RWPE2 (cell line): ENCODE results near the gene MORF4L1.

Source experiments
- ATAC-seq: fragments of 200-7000 bp; cut with Tn5 transposase; 3 replicates; pipeline ENCODE4 v1.9.1; 2021; ENCODE audit warnings: low read depth
- DNase-seq: peaks from one replicate; pipeline ENCODE4 v3.0.0-alpha.2; 2020; ENCODE audit warnings: low spot score
- H3K27ac ChIP-seq: fragments of 450-650 bp; 2 replicates; pipeline ENCODE4 v1.5.1; 2017; ENCODE audit warnings: mild to moderate bottlenecking; ENCODE audit not compliant: poor library complexity, severe bottlenecking
- H3K27me3 ChIP-seq: fragments of 250-450 bp; sonication (Bioruptor Pico); 2 replicates; pipeline ENCODE4 v1.5.1; 2021; ENCODE audit warnings: mild to moderate bottlenecking, moderate library complexity; ENCODE audit not compliant: insufficient read depth, poor library complexity, severe bottlenecking
- H3K36me3 ChIP-seq: fragments of 250-450 bp; sonication (Bioruptor Pico); 2 replicates; pipeline ENCODE4 v1.5.1; 2020; ENCODE audit warnings: low read depth, mild to moderate bottlenecking, moderate library complexity
- H3K4me1 ChIP-seq: fragments of 250-450 bp; sonication (Bioruptor Pico); 2 replicates; pipeline ENCODE4 v1.5.1; 2021; ENCODE audit warnings: mild to moderate bottlenecking, moderate library complexity; ENCODE audit not compliant: insufficient read depth, poor library complexity, severe bottlenecking
- H3K4me3 ChIP-seq: fragments of 250-450 bp; sonication (Bioruptor Pico); 2 replicates; pipeline ENCODE4 v1.5.1; 2021; ENCODE audit warnings: mild to moderate bottlenecking, moderate library complexity; ENCODE audit not compliant: severe bottlenecking
- H3K9me3 ChIP-seq: fragments of 250-450 bp; sonication (Bioruptor Pico); 2 replicates; pipeline ENCODE4 v1.5.1; 2021; ENCODE audit warnings: mild to moderate bottlenecking, moderate library complexity; ENCODE audit not compliant: severe bottlenecking
- CTCF ChIP-seq: fragments of 450-650 bp; IDR thresholded peaks from one replicate; pipeline ENCODE4 v1.5.1; 2017; ENCODE audit warnings: mild to moderate bottlenecking, moderate library complexity; ENCODE audit not compliant: poor library complexity, severe bottlenecking

Gene MORF4L1

DNA sequence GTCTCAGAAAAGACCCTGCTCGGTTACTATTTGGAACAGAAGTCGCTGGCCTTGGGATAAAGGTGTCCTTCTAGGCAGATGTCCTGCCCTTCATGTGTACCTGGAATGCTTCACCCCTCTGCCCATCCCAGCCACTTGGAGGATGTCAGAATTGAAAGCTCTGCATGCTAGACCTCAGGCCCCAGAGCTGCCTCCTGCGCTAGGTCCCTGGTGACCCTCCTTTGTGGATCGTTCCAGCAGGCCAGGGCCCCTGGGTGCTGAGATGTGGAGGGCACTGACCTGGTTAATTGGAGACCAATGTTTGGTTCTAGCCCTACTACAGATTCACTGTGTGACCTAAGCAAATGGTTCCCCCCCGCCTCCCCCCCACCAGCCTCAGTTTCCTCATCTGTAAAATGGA lies 74.8 kb downstream of the MORF4L1 start:
- Histone ChIP-seq H3K4me3 (no peak overlapping the region), H3K27me3 (no peaks in the 10 kb centered on the region), H3K9me3 (no peaks in the 10 kb centered on the region), H3K27ac (no peak overlapping the region), H3K36me3 (no peaks in the 10 kb centered on the region), H3K4me1 (peaks cover 15% of the 10 kb centered on the region)
- DNase-seq (no peak), ATAC-seq (no peak)
- no peak for TF ChIP-seq CTCF
